Skeletal muscle cell (primary cell): Measurements from ENCODE around the gene TST.

Experiments
- DNase-seq: peaks from one replicate; pipeline ENCODE4 v3.0.0-alpha.2; 2010; ENCODE audit warnings: low read depth
- H3K4me3 ChIP-seq: 2 replicates; pipeline ENCODE4 v1.5.1; 2011; ENCODE audit warnings: low read depth, mild to moderate bottlenecking, control low read depth, low read length, moderate library complexity

TST gene

GRCh38 chr22:36966851-36967540 is 52.3 kb downstream of the TST start:
- no peak for DNase-seq
- H3K4me3 ChIP-seq = no peak overlapping the region

GRCh38 chr22:36965696-36966095 is 53.6 kb downstream of the TST start:
- no peak overlapping the region for H3K4me3 ChIP-seq
- DNase-seq = no peak

GRCh38 chr22:36964106-36964505 is 55.1 kb downstream of the TST start:
- no peak overlapping the region for H3K4me3 ChIP-seq
- DNase-seq = no peak

- no peak for DNase-seq
- no peak overlapping the region for H3K4me3 ChIP-seq
These were observed 55.9 kb downstream of the TST start for GRCh38 chr22:36963302-36963701.

- H3K4me3 ChIP-seq = no peak overlapping the region
- no peak for DNase-seq
These were observed 57.6 kb downstream of the TST start for GRCh38 chr22:36961626-36962025.
